Left hindlimb (tissue), 1 donor: ENCODE results near the gene AIDA.
"Not testable (repeated sequence)": the region's sequence is repeated elsewhere in the genome, so short reads cannot be mapped to it uniquely, and the experiment has no call there.

ENCODE experiments used
- DNase-seq: peaks from one replicate; pipeline ENCODE4 v3.0.0-alpha.2; 2018

Gene AIDA

GRCh38 chr1:222711319-222712252, 705 bp downstream of the AIDA start:
- DNase-seq: peak; percentile 72

- no peak for DNase-seq
These were observed 2.6 kb downstream of the AIDA start for GRCh38 chr1:222709700-222710153.

- DNase-seq: no peak
These were observed 5.5 kb downstream of the AIDA start for GRCh38 chr1:222706815-222707214.

- DNase-seq: no peak
These were observed 8.0 kb downstream of the AIDA start for GRCh38 chr1:222704260-222704659.

GRCh38 chr1:222702210-222702609, 10.1 kb downstream of the AIDA start:
- no peak for DNase-seq

- no peak for DNase-seq
These were observed 14.5 kb downstream of the AIDA start for GRCh38 chr1:222697826-222698225.

GRCh38 chr1:222697203-222697602, 15.1 kb downstream of the AIDA start:
- no peak for DNase-seq

- no peak for DNase-seq
These were observed 15.6 kb downstream of the AIDA start for GRCh38 chr1:222696741-222697140.

- DNase-seq: no peak
These were observed 17.4 kb downstream of the AIDA start for GRCh38 chr1:222694927-222695326.

GRCh38 chr1:222691016-222691415, 21.3 kb downstream of the AIDA start:
- no peak for DNase-seq

GRCh38 chr1:222680080-222680479, 32.2 kb downstream of the AIDA start:
- DNase-seq: no peak

- DNase-seq: no peak
These were observed 42.2 kb downstream of the AIDA start for GRCh38 chr1:222670110-222670509.

GRCh38 chr1:222669107-222669506, 43.2 kb downstream of the AIDA start:
- DNase-seq: not testable (repeated sequence)

- not testable (repeated sequence) for DNase-seq
These were observed 44.1 kb downstream of the AIDA start for GRCh38 chr1:222668184-222668583.

GRCh38 chr1:222665964-222666363, 46.3 kb downstream of the AIDA start:
- no peak for DNase-seq

GRCh38 chr1:222663431-222663934, 48.8 kb downstream of the AIDA start:
- no peak for DNase-seq

GRCh38 chr1:222657899-222658298, 54.4 kb downstream of the AIDA start:
- DNase-seq: no peak

- no peak for DNase-seq
These were observed 55.7 kb downstream of the AIDA start for GRCh38 chr1:222656391-222657155.

- DNase-seq: no peak
These were observed 57.4 kb downstream of the AIDA start for GRCh38 chr1:222654849-222655248.

GRCh38 chr1:222653178-222653827, 59.0 kb downstream of the AIDA start:
- DNase-seq: no peak

GRCh38 chr1:222652676-222653075, 59.6 kb downstream of the AIDA start:
- no peak for DNase-seq

GRCh38 chr1:222644636-222644980, 67.7 kb downstream of the AIDA start:
- DNase-seq: no peak
